Glutamatergic neuron (in vitro differentiated cells): ENCODE measurements around the gene FZD10. TPM values are rescaled to one million over a fixed set of nuclear protein-coding genes. Genes with fewer than 3 reads are reported as not detected.

Source experiments
- DNase-seq: peaks from one replicate; pipeline ENCODE4 v3.0.0; 2022
- H3K27ac Mint-ChIP-seq: one replicate; pipeline ENCODE4 v1.8.0; 2020; ENCODE audit warnings: mild to moderate bottlenecking, mixed read lengths, inconsistent platforms; ENCODE audit not compliant: unreplicated experiment
- H3K27me3 Mint-ChIP-seq: one replicate; pipeline ENCODE4 v1.8.0; 2020; ENCODE audit warnings: mild to moderate bottlenecking, moderate library complexity, mixed read lengths, inconsistent platforms; ENCODE audit not compliant: unreplicated experiment
- H3K36me3 Mint-ChIP-seq: one replicate; pipeline ENCODE4 v1.8.0; 2020; ENCODE audit warnings: mild to moderate bottlenecking, mixed read lengths, inconsistent platforms; ENCODE audit not compliant: unreplicated experiment
- H3K4me1 Mint-ChIP-seq: one replicate; pipeline ENCODE4 v1.8.0; 2020; ENCODE audit warnings: mild to moderate bottlenecking, low read depth, mixed read lengths, inconsistent platforms; ENCODE audit not compliant: unreplicated experiment
- H3K4me3 Mint-ChIP-seq: one replicate; pipeline ENCODE4 v1.8.0; 2020; ENCODE audit warnings: mild to moderate bottlenecking, mixed read lengths, inconsistent platforms; ENCODE audit not compliant: unreplicated experiment
- H3K9me3 Mint-ChIP-seq: one replicate; pipeline ENCODE4 v1.8.0; 2020; ENCODE audit warnings: mild to moderate bottlenecking, moderate library complexity, mixed read lengths, inconsistent platforms; ENCODE audit not compliant: unreplicated experiment
- CTCF ChIP-seq: fragments of 200-600 bp; sonication (generic); IDR thresholded peaks from one replicate; pipeline ENCODE4 v1.5.0; 2021; ENCODE audit not compliant: partially characterized antibody, unreplicated experiment
- total RNA-seq: library from RNA; stranded (reverse); fragmentation: NEBNext Ultra II Directional; extraction: Animal tissue kit (Norgen Biotek cat#: 25700); gene quantifications from one replicate; pipeline ENCODE4 v1.2.1, GENCODE V29; 2021; ENCODE audit not compliant: unreplicated experiment

FZD10 gene
- total RNA-seq, 1 donor from 2014 or later: not detected

- Mint-ChIP-seq H3K27me3 (peaks cover 11% of the 10 kb centered on the region), H3K9me3 (peaks cover 3% of the 10 kb centered on the region), H3K27ac (no peak overlapping the region), H3K4me3 (no peak overlapping the region), H3K4me1 (peaks cover 3% of the 10 kb centered on the region), H3K36me3 (no peaks in the 10 kb centered on the region)
- no peak for TF ChIP-seq CTCF
- no peak for DNase-seq
These were observed 3.6 kb upstream of the FZD10 start for GRCh38 chr12:130158754-130159059.

- Mint-ChIP-seq H3K27me3 (peaks cover 15% of the 10 kb centered on the region), H3K9me3 (peaks cover 3% of the 10 kb centered on the region), H3K36me3 (no peaks in the 10 kb centered on the region), H3K4me3 (peak overlapping the region; percentile 64), H3K27ac (no peak overlapping the region), H3K4me1 (peaks cover 3% of the 10 kb centered on the region)
- no peak for DNase-seq
- no peak for TF ChIP-seq CTCF
These were observed 2.0 kb upstream of the FZD10 start for GRCh38 chr12:130160306-130160705.

- no peak for DNase-seq
These were observed 1.5 kb upstream of the FZD10 start for GRCh38 chr12:130160711-130161231.

GRCh38 chr12:130161261-130162243, 712 bp upstream of the FZD10 start:
- Mint-ChIP-seq H3K27ac (no peak overlapping the region), H3K4me1 (peaks cover 3% of the 10 kb centered on the region), H3K27me3 (peaks cover 17% of the 10 kb centered on the region), H3K9me3 (peaks cover 3% of the 10 kb centered on the region), H3K4me3 (peak overlapping the region; percentile 81), H3K36me3 (no peaks in the 10 kb centered on the region)
- DNase-seq: peak; percentile 41
- no peak for TF ChIP-seq CTCF

More at GRCh38 chr12:130160711-130161231, 1.5 kb upstream of the FZD10 start:
- H3K27me3 Mint-ChIP-seq: peaks cover 15% of the 10 kb centered on the region
- no peak overlapping the region for H3K27ac Mint-ChIP-seq
- peak overlapping the region; percentile 52 for H3K4me3 Mint-ChIP-seq
- peaks cover 3% of the 10 kb centered on the region for H3K9me3 Mint-ChIP-seq
- peaks cover 3% of the 10 kb centered on the region for H3K4me1 Mint-ChIP-seq
- no peaks in the 10 kb centered on the region for H3K36me3 Mint-ChIP-seq
- no peak for TF ChIP-seq CTCF

GRCh38 chr12:130162745-130163460, 639 bp downstream of the FZD10 start:
- peak; percentile 24 for DNase-seq
- no peak overlapping the region for H3K27ac Mint-ChIP-seq
- peaks cover 4% of the 10 kb centered on the region for H3K36me3 Mint-ChIP-seq
- H3K9me3 Mint-ChIP-seq: peaks cover 3% of the 10 kb centered on the region
- H3K27me3 Mint-ChIP-seq: peaks cover 18% of the 10 kb centered on the region
- H3K4me3 Mint-ChIP-seq: peak overlapping the region; percentile 71
- no peaks in the 10 kb centered on the region for H3K4me1 Mint-ChIP-seq
- TF ChIP-seq CTCF: no peak
